ENCODE measurements around the gene NF1. TPM values are rescaled to one million over a fixed set of nuclear protein-coding genes. Genes with fewer than 3 reads are reported as not detected.

NF1 gene
- total RNA-seq, 4 donors from 2014 or later: 40.9 to 158 (median 113) TPM

DNA sequence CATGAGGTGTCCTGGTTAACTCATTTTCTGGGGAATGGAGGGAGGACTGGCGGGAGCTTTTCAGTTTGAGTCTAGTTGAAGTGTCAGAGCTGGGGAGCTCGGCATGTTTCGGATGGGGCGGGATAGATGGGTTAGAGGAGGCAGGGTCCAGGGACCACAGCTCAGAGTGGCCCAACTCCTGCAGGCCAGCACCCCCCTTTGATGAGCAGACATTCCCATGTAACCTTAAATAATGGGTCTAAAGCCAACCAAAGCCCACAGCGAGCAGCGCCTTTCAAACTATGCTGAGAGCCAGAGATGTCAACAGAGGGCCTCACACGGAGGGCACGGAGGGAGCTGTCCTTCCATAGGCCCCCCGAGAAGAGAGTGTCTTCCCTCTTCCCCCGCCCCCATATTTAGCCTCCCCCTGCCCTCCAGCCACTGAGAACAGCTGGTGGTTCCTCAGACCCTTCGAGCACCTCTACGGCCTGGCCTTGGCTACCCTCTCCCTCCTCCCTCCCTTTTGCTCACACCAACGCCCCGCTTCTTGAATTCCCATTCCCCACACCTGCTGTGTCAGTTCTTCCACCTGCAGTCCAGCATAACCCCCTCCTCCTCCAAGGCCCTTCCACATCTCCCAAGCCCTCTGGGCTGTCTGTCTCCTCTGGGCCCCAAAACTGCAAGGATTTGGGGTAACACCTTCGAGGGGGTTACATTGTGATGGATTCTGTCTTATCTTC, 318.5 kb downstream of the NF1 start:
- no peaks in the 10 kb centered on the region for H3K36me3 ChIP-seq
- no peaks in the 10 kb centered on the region for H3K27me3 ChIP-seq
- TF ChIP-seq POLR2A (IDR thresholded peaks at IDR 0.05): no peak
- TF ChIP-seq, protein P1, sequence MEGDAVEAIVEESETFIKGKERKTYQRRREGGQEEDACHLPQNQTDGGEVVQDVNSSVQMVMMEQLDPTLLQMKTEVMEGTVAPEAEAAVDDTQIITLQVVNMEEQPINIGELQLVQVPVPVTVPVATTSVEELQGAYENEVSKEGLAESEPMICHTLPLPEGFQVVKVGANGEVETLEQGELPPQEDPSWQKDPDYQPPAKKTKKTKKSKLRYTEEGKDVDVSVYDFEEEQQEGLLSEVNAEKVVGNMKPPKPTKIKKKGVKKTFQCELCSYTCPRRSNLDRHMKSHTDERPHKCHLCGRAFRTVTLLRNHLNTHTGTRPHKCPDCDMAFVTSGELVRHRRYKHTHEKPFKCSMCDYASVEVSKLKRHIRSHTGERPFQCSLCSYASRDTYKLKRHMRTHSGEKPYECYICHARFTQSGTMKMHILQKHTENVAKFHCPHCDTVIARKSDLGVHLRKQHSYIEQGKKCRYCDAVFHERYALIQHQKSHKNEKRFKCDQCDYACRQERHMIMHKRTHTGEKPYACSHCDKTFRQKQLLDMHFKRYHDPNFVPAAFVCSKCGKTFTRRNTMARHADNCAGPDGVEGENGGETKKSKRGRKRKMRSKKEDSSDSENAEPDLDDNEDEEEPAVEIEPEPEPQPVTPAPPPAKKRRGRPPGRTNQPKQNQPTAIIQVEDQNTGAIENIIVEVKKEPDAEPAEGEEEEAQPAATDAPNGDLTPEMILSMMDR (IDR thresholded peaks at IDR 0.05): no peak
- H3K9me3 ChIP-seq: no peaks in the 10 kb centered on the region
- no peak overlapping the region for H3K4me3 ChIP-seq
- intact Hi-C loops (cut with DNase I; ENCODE audit: low total_unique reads): no loop called here
- no peaks in the 10 kb centered on the region for H3K4me1 ChIP-seq
- no peak overlapping the region for H3K27ac ChIP-seq
- no peak for DNase-seq

DNA sequence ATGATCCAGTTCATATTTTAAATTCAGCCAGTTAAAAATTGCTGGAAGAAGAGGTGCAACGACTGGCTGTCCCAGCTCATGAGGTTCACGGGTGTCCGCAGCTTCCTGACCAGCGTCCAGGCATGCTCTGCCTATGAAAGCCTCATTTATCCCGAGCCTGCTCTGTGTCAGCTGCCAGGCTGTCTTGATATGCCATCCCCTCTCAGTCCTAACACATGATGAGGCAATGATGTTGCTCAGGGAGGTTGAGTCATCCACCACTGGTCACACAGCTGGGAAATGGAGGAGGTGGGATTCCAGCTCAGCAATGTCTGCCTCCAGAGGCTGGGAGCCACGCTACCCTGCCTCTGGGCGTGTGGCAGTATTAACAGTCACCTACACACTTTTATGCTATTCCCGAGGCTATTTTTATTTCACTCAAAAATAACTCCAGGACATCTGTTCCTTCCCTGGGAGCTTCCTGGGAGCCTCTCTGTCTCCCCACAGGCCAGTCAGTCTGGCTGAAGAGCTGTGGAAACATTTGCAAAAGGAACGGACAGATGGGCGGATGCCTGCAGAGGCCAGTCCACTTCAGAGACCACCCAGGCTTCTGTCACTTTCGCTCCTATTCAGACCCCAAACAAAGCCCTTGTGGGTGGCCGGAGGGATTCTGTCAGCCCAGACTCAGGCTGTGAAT, 319.2 kb downstream of the NF1 start:
- intact Hi-C loops (cut with DNase I; ENCODE audit: low total_unique reads): no loop called here
- no peak overlapping the region for H3K27ac ChIP-seq
- no peak overlapping the region for H3K4me3 ChIP-seq
- no peak for TF ChIP-seq POLR2A (IDR thresholded peaks at IDR 0.05)
- TF ChIP-seq, protein P1 (IDR thresholded peaks at IDR 0.05): no peak
- H3K4me1 ChIP-seq: no peaks in the 10 kb centered on the region
- no peaks in the 10 kb centered on the region for H3K27me3 ChIP-seq
- no peak for DNase-seq
- no peaks in the 10 kb centered on the region for H3K36me3 ChIP-seq
- H3K9me3 ChIP-seq: no peaks in the 10 kb centered on the region

DNA sequence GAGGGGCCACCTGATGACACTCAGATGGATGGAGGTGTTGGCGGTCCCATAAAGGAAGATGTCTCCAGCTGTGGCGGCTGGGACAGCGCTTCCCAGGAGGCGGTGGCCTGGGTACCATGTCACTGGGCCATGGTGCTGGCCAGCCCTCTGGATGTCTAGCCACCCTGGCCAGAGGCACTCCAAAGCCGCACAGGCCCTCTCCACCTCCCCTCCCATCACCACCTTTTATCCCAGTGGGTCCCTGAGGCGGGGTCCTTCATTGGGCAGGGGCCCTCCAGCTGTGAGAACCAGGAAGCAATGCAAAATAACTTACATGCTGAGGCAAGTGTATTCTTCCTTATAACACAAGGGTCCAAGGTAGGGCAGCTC, 319.8 kb downstream of the NF1 start:
- H3K27ac ChIP-seq: no peak overlapping the region
- intact Hi-C loops (cut with DNase I; ENCODE audit: low total_unique reads): no loop called here
- DNase-seq: no peak

DNA sequence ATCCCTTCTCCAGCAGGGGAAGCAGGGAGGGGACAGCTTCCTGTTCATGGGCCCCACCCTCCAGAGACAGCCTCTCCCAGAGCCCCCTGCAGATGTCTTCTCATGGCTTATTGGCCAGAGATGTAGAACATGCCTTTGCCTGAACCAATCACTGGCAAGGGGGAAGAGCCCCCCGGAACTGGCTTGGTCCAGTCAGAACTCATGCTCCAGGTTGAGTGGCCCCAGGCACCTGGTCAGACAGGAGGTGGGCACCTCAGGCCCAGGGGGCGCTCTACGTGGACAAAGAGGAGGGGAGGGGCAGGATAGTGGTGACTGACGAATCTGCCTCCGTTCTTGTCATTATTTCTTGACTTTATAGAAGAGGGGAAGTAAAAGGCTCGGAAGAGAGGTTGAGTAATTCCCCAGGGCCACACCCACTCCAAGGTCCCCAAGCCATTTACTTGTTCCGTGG, 320.3 kb downstream of the NF1 start:
- Histone ChIP-seq H3K27ac (no peak overlapping the region), H3K9me3 (no peaks in the 10 kb centered on the region), H3K4me3 (no peak overlapping the region), H3K36me3 (no peaks in the 10 kb centered on the region), H3K4me1 (no peaks in the 10 kb centered on the region), H3K27me3 (no peaks in the 10 kb centered on the region)
- TF ChIP-seq, protein P1 (IDR thresholded peaks at IDR 0.05): no peak
- TF ChIP-seq POLR2A (IDR thresholded peaks at IDR 0.05): no peak
- no peak for DNase-seq
- intact Hi-C loops (cut with DNase I; ENCODE audit: low total_unique reads): no loop called here

More for the DNA sequence above, 319.8 kb downstream of the NF1 start:
- Histone ChIP-seq H3K4me3 (no peak overlapping the region), H3K9me3 (no peaks in the 10 kb centered on the region), H3K4me1 (no peaks in the 10 kb centered on the region), H3K36me3 (no peaks in the 10 kb centered on the region), H3K27me3 (no peaks in the 10 kb centered on the region)
- TF ChIP-seq POLR2A (IDR thresholded peaks at IDR 0.05): no peak
- TF ChIP-seq, protein P1 (IDR thresholded peaks at IDR 0.05): no peak
